CD4-positive, alpha-beta T cell (primary cell): Measurements from ENCODE around the gene MAN1A1. TPM values are rescaled to one million over a fixed set of nuclear protein-coding genes. Genes with fewer than 3 reads are reported as not detected.
A peak's percentile ranks its signal among the peaks of the same experiment; 100 is the strongest.

Experiments used
- ATAC-seq: fragments of 200-7000 bp; cut with Tn5 transposase; one replicate; pipeline ENCODE4 v1.10.0; 2022; ENCODE audit warnings: mild to moderate bottlenecking; ENCODE audit not compliant: poor library complexity
- CTCF ChIA-PET: fragments of 350-600 bp; sonication (Branson Sonifier 250); formaldehyde crosslinking; loops from one replicate; lab custom pipeline; 2021; ENCODE audit warnings: antibody characterized with exemption, inconsistent platforms; lab: Charles Lee
- POLR2A ChIA-PET: fragments of 350-600 bp; sonication (Branson Sonifier 250); formaldehyde crosslinking; loops from one replicate; lab custom pipeline; 2021; ENCODE audit warnings: antibody characterized with exemption, inconsistent platforms; lab: Charles Lee
- DNase-seq, 14 experiments: peaks; one replicate each; pipeline ENCODE4 v3.0.0-alpha.2; 2013 to 2020; ENCODE audit warnings: mixed read lengths in 2 of 14
- H3K27ac ChIP-seq, 2 donors: one replicate each; pipeline versions ENCODE4 v1.5.1 to v1.7.0; 2013; ENCODE audit warnings: low read length in 2 of 2, low read depth in 1 of 2, mild to moderate bottlenecking in 1 of 2
- H3K27me3 ChIP-seq, 2 experiments: 1 replicate in 1 of 2; 2 replicates in 1 of 2; pipeline versions ENCODE4 v1.6.1 to v1.7.0; 2013; ENCODE audit warnings: low read length in 2 of 2, control low read depth in 1 of 2, mild to moderate bottlenecking in 1 of 2, moderate library complexity in 1 of 2; ENCODE audit not compliant: insufficient read depth in 2 of 2, control insufficient read depth in 1 of 2
- H3K36me3 ChIP-seq: one replicate; pipeline ENCODE4 v1.6.1; 2013; ENCODE audit warnings: low read length, control low read depth; ENCODE audit not compliant: insufficient read depth
- H3K4me1 ChIP-seq: one replicate; pipeline ENCODE4 v1.6.1; 2013; ENCODE audit warnings: low read length, control low read depth; ENCODE audit not compliant: insufficient read depth
- H3K4me3 ChIP-seq: one replicate; pipeline ENCODE4 v1.5.1; 2013; ENCODE audit warnings: mild to moderate bottlenecking, low read length, moderate library complexity
- H3K9me3 ChIP-seq, 2 experiments: 1 replicate in 1 of 2; 2 replicates in 1 of 2; pipeline versions ENCODE4 v1.6.1 to v1.7.0; 2013; ENCODE audit warnings: low read length in 2 of 2, mild to moderate bottlenecking in 2 of 2, control low read depth in 1 of 2, moderate library complexity in 1 of 2; ENCODE audit not compliant: control insufficient read depth in 1 of 2, insufficient read depth in 1 of 2
- H3K27ac Mint-ChIP-seq: one replicate; pipeline ENCODE4 v1.8.0; 2020; ENCODE audit warnings: mixed read lengths
- H3K27me3 Mint-ChIP-seq: one replicate; pipeline ENCODE4 v1.8.0; 2021; ENCODE audit warnings: mixed read lengths
- H3K36me3 Mint-ChIP-seq: one replicate; pipeline ENCODE4 v1.8.0; 2021; ENCODE audit warnings: low read depth, mixed read lengths
- H3K4me1 Mint-ChIP-seq: one replicate; pipeline ENCODE4 v1.8.0; 2021; ENCODE audit warnings: low read depth, mixed read lengths
- H3K4me3 Mint-ChIP-seq: one replicate; pipeline ENCODE4 v1.8.0; 2020; ENCODE audit warnings: mild to moderate bottlenecking, mixed read lengths
- H3K9me3 Mint-ChIP-seq: one replicate; pipeline ENCODE4 v1.8.0; 2020; ENCODE audit warnings: mixed read lengths
- intact Hi-C, 2 experiments: fragments of 100-400 bp; cut with DNase I in 1 of 2; cut with micrococcal nuclease in 1 of 2; formaldehyde crosslinking; loops; one replicate each; pipeline versions ENCODE4 v1.15.1 to v1.9.0; 2023 to 2025; cut with DNase I, micrococcal nuclease
- total RNA-seq, 174 experiments: library from RNA in 2 of 174; stranded (reverse) in 2 of 174; gene quantifications; one replicate each; pipeline ENCODE4 v1.2.3 and lab custom pipeline; 2021 to 2026
- TF ChIP-seq, protein P1 (sequence below): fragments of 200-600 bp; IDR thresholded peaks from one replicate; pipeline ENCODE4 v1.8.0; 2022; ENCODE audit warnings: antibody characterized with exemption, mild to moderate bottlenecking

Gene MAN1A1
- total RNA-seq, 2 experiments from 2014 or later = 4.5 to 4.9 TPM

DNA sequence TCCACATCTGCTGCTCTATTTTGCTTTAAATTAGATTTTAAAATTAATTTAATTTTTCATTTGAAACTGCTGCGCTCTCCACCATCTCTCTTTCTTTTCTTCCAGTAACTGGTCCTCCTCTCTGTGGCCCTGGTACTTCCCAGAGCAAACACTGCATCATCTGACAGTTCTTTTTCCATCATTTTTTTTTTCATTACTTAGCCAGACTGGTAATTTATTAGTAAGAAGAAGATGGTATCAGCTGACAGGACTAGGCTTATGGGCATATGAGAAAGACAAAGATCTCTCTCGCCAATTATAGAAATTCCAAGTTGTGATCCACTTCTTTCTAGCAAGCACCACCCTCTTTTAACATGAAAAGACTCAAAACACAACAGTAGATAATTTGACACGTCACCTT, 197.4 kb downstream of the MAN1A1 start:
- no peaks in the 10 kb centered on the region for H3K27me3 Mint-ChIP-seq
- H3K36me3 Mint-ChIP-seq = no peaks in the 10 kb centered on the region
- H3K4me1 Mint-ChIP-seq = no peaks in the 10 kb centered on the region
- ATAC-seq (no peak), DNase-seq (no peak)
- intact Hi-C loops = no loop called here
- H3K4me3 Mint-ChIP-seq = no peak overlapping the region
- Histone ChIP-seq H3K27ac (no peak overlapping the region), H3K36me3 (no peaks in the 10 kb centered on the region), H3K4me1 (peaks cover 4% of the 10 kb centered on the region), H3K4me3 (no peak overlapping the region), H3K9me3 (peaks cover 0 to 7% of the 10 kb centered on the region in 2 experiments), H3K27me3 (peaks cover 0 to 2% of the 10 kb centered on the region in 2 experiments)
- POLR2A ChIA-PET = no interaction called here
- CTCF ChIA-PET = interaction anchor here (1.2 kb wide), 1 partner anchor 23 kb away, joined by 3 read pairs; no protein-coding TSS in a partner anchor
- H3K9me3 Mint-ChIP-seq = no peaks in the 10 kb centered on the region
- no peak overlapping the region for H3K27ac Mint-ChIP-seq
- TF ChIP-seq, protein P1, sequence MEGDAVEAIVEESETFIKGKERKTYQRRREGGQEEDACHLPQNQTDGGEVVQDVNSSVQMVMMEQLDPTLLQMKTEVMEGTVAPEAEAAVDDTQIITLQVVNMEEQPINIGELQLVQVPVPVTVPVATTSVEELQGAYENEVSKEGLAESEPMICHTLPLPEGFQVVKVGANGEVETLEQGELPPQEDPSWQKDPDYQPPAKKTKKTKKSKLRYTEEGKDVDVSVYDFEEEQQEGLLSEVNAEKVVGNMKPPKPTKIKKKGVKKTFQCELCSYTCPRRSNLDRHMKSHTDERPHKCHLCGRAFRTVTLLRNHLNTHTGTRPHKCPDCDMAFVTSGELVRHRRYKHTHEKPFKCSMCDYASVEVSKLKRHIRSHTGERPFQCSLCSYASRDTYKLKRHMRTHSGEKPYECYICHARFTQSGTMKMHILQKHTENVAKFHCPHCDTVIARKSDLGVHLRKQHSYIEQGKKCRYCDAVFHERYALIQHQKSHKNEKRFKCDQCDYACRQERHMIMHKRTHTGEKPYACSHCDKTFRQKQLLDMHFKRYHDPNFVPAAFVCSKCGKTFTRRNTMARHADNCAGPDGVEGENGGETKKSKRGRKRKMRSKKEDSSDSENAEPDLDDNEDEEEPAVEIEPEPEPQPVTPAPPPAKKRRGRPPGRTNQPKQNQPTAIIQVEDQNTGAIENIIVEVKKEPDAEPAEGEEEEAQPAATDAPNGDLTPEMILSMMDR = no peak

DNA sequence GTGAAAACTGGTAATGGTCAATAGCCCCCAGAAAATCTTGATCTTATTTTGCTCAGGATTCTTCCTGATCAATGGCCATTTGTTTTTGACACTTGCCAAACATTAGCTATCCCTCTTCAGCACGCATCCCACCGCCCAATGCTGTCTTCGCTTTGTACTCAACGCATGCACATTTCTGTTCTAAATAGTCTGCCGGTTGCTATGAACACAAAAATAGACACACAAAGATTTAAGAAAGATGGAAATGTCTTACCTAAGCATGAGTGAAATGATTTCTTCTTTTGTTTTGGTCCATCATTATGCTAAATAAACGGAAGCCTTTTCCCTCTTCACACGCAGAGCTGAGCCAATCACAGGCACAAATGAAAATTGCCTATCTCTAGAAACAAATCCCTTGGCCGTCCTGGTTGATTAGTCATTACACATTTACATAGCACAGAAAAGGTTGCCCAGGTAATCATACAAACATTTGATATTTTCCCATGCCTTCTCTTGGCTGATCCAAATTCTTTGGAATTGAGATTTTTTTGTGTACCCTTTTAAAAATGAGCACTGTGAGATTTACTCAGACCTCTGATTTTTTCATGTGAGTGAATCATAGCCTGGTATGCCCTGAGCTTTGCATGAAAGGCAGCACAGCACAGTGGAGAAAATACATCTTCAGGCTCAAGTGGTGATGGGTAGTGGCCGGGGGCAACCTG, 200.6 kb downstream of the MAN1A1 start:
- DNase-seq (no peak), ATAC-seq (no peak)
- no peak overlapping the region for H3K4me3 ChIP-seq
- no peaks in the 10 kb centered on the region for H3K9me3 Mint-ChIP-seq
- ChIA-PET POLR2A (no interaction called here), CTCF (no interaction called here)
- no peaks in the 10 kb centered on the region for H3K27me3 Mint-ChIP-seq
- no peaks in the 10 kb centered on the region for H3K36me3 Mint-ChIP-seq
- H3K27ac Mint-ChIP-seq = no peak overlapping the region
- TF ChIP-seq, protein P1 = no peak
- H3K36me3 ChIP-seq = no peaks in the 10 kb centered on the region
- H3K4me1 Mint-ChIP-seq = peaks cover 16% of the 10 kb centered on the region
- intact Hi-C loops = no loop called here
- no peak overlapping the region for H3K4me3 Mint-ChIP-seq
- peaks cover 13% of the 10 kb centered on the region for H3K4me1 ChIP-seq
- no peak overlapping the region for H3K27ac ChIP-seq
- H3K27me3 ChIP-seq = no peaks in the 10 kb centered on the region
- peaks cover 0 to 7% of the 10 kb centered on the region in 2 experiments for H3K9me3 ChIP-seq

DNA sequence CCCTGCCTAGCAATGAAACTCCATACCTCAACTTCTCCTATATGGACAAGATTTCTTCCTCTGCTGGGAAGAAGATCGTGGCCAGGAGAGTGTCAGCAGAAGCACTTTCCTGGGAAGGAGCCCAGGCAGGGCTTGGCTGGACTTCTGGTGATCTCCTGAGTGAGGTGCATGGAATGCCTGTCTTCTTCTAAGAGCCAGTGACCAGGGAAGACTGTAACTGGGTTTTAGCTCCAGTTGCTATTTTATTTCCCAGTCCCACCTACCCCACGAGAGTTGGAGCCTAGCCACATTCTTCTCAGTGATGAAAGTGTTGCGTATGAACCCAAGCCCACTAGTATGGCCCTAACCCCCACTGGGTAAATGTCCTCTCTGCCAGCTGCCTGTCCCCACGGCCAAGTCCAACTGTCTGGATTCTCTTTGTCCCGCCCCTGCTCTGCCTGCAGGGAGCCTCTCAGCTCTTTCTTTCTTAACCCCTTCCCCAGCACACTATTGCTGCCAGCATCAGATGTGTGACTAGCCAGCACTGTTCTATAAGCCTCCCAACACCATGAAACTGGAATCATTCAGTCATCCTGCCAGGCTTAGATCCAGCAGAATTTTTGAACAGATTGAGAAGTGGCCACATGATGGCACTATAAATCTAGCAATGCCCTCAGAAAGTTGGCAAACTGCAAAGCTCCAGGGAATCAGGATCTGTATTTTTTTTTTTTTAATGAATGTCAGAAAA, 201.3 kb downstream of the MAN1A1 start:
- intact Hi-C loops = no loop called here
- POLR2A ChIA-PET = no interaction called here

More for the DNA sequence above, 201.3 kb downstream of the MAN1A1 start:
- H3K4me3 Mint-ChIP-seq = no peak overlapping the region
- H3K27ac ChIP-seq = no peak overlapping the region
- H3K4me1 Mint-ChIP-seq = peaks cover 16% of the 10 kb centered on the region
- no peaks in the 10 kb centered on the region for H3K36me3 ChIP-seq
- H3K9me3 Mint-ChIP-seq = no peaks in the 10 kb centered on the region
- peaks cover 13% of the 10 kb centered on the region for H3K4me1 ChIP-seq
- no peak overlapping the region for H3K4me3 ChIP-seq
- DNase-seq (peak in 3 of 14 experiments; percentile 22 to 34 (median 27)), ATAC-seq (no peak)
- TF ChIP-seq, protein P1 = no peak
- H3K36me3 Mint-ChIP-seq = no peaks in the 10 kb centered on the region
- H3K27me3 Mint-ChIP-seq = no peaks in the 10 kb centered on the region
- CTCF ChIA-PET = no interaction called here
- H3K27me3 ChIP-seq = no peaks in the 10 kb centered on the region
- no peak overlapping the region for H3K27ac Mint-ChIP-seq
- H3K9me3 ChIP-seq = peaks cover 0 to 7% of the 10 kb centered on the region in 2 experiments
